ENCODE data around the gene SLC26A2. TPM values are rescaled to one million over a fixed set of nuclear protein-coding genes. Genes with fewer than 3 reads are reported as not detected.

Gene SLC26A2
- total RNA-seq, 6 experiments from 2014 or later: 1.3 to 2.4 (median 2.0) TPM

DNA sequence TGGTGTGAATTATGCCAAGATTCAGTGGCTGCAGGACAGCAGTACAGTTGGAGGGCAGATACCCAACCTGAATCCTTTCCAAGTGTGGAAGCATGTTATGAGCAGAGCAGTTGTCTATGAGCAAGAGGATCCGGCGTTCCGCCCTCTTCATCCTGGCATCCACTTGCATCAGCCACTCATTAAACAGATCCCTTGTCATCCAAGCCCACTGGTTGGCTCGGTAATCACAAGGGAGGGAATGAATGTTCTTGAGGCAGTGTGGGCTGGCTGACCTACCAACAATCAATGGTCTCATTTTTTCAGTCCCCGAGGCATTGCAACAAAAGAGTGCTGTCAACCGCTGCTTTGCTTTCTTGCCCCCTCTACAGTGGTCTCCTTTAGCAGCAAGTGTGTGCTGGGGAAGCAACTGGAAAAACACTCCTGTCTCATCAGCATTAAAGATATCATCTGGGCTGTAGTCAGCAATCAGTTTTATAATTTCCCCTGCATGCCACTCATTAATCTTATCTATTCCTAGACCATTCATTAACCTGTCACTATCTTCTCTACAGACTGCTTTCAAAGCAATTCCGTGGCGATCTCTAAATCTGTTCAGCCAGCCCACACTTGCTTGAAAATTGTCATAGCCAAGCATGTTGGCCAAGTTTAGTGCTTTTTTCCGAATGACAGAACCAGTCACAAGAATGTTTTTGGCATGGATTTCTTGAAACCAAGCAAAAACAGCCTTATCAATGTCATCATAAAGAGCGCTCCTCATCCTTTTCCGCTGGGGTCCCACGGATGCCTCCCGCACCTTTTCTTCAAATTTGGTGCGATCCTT lies 35.0 kb downstream of the SLC26A2 start:
- ATAC-seq (no peak), DNase-seq (no peak)
- intact Hi-C loops (cut with DNase I): loop anchor here (10.0 kb wide), 2 partner anchors 161 to 361 kb away; no protein-coding TSS in a partner anchor
- Histone ChIP-seq H3K4me3 (no peak overlapping the region), H3K4me1 (peaks cover 0 to 8% (median 0%) of the 10 kb centered on the region in 4 donors), H3K36me3 (peaks cover 0 to 6% (median 0%) of the 10 kb centered on the region in 4 donors), H3K27ac (no peak overlapping the region), H3K9me3 (no peaks in the 10 kb centered on the region), H3K27me3 (no peaks in the 10 kb centered on the region)
- TF ChIP-seq, protein P1, sequence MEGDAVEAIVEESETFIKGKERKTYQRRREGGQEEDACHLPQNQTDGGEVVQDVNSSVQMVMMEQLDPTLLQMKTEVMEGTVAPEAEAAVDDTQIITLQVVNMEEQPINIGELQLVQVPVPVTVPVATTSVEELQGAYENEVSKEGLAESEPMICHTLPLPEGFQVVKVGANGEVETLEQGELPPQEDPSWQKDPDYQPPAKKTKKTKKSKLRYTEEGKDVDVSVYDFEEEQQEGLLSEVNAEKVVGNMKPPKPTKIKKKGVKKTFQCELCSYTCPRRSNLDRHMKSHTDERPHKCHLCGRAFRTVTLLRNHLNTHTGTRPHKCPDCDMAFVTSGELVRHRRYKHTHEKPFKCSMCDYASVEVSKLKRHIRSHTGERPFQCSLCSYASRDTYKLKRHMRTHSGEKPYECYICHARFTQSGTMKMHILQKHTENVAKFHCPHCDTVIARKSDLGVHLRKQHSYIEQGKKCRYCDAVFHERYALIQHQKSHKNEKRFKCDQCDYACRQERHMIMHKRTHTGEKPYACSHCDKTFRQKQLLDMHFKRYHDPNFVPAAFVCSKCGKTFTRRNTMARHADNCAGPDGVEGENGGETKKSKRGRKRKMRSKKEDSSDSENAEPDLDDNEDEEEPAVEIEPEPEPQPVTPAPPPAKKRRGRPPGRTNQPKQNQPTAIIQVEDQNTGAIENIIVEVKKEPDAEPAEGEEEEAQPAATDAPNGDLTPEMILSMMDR (IDR thresholded peaks at IDR 0.05): no peak
- no peak for TF ChIP-seq POLR2A (IDR thresholded peaks at IDR 0.05)
- 91% methylated on average over 10 of the region's 14 CpGs for WGBS (ENCODE audit: insufficient coverage, low coverage, low lambda C conversion rate, missing lambda C conversion rate)

DNA sequence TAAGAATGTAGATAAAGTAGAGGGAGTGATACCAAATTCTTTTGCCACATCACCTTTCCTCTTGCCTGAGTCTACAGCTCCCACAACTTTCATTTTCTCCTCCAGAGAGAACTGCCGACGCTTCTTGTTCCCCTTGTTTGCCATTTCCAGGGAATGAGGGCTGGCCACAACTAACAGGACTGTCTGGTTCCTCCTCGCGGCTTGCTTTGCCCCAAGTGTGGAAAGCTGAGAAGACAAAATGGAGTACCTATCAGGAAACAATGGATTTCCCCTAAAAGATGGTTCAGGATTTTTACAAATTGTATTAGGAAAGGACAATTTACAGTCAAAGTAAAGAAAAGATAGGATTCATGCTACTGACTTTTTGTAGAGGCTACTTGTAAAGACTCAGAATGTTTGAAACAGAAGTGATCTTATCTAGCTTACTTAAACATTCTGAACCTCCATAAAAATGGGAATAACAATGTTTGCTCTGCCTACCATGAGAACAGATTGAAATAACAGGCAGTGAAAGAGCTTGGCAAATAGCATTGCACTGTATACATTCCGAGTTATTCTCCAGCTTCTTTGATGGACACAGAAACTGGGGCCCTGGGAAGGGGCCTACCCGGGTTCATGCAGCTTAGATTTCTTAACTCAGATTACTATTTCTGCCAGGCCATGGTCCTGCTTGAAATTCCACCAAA lies 35.8 kb downstream of the SLC26A2 start:
- H3K4me1 ChIP-seq: peaks cover 0 to 9% (median under 1%) of the 10 kb centered on the region in 4 donors
- no peaks in the 10 kb centered on the region for H3K27me3 ChIP-seq
- intact Hi-C loops (cut with DNase I): loop anchor here (10.0 kb wide), 2 partner anchors 162 to 362 kb away; no protein-coding TSS in a partner anchor
- no peak for ATAC-seq
- H3K9me3 ChIP-seq: no peaks in the 10 kb centered on the region
- H3K27ac ChIP-seq: no peak overlapping the region
- peaks cover 0 to 6% (median 0%) of the 10 kb centered on the region in 4 donors for H3K36me3 ChIP-seq
- DNase-seq: no peak
- WGBS (ENCODE audit: insufficient coverage, low coverage, low lambda C conversion rate, missing lambda C conversion rate): 88% methylated on average over 6 of the region's 6 CpGs
- no peak overlapping the region for H3K4me3 ChIP-seq
- TF ChIP-seq, protein P1 (IDR thresholded peaks at IDR 0.05): no peak
- no peak for TF ChIP-seq POLR2A (IDR thresholded peaks at IDR 0.05)

DNA sequence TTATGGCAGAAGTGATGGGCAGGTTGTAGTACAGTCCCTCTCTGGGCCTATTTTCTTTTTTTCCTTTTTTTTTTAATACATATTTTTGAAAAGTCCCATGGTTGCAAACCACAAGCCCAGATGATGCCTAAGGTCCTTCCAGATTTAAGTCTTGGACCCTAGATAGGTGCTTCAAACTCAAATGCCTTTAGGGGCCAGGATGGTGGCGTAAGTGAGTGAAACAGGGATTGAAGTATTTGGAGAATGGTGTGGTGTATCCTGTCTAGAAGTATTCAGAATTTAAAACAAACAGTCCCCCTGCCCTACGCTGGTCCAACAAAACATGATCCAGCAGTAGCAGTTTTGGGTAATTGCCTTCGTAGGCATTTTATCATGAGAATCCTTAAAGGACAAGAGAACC lies 37.7 kb downstream of the SLC26A2 start:
- H3K27me3 ChIP-seq: no peaks in the 10 kb centered on the region
- no peak overlapping the region for H3K27ac ChIP-seq
- DNase-seq: no peak
- no peak for ATAC-seq
- no peak for TF ChIP-seq POLR2A (IDR thresholded peaks at IDR 0.05)
- TF ChIP-seq, protein P1 (IDR thresholded peaks at IDR 0.05): no peak
- peaks cover 0 to 6% (median 0%) of the 10 kb centered on the region in 4 donors for H3K36me3 ChIP-seq
- WGBS (ENCODE audit: insufficient coverage, low coverage, low lambda C conversion rate, missing lambda C conversion rate): 95% methylated on average over 3 of the region's 3 CpGs
- H3K9me3 ChIP-seq: no peaks in the 10 kb centered on the region
- intact Hi-C loops (cut with DNase I): loop anchor here (10.0 kb wide), 2 partner anchors 163 to 363 kb away; no protein-coding TSS in a partner anchor
- peaks cover 0 to 18% (median 6%) of the 10 kb centered on the region in 4 donors for H3K4me1 ChIP-seq
- no peak overlapping the region for H3K4me3 ChIP-seq

DNA sequence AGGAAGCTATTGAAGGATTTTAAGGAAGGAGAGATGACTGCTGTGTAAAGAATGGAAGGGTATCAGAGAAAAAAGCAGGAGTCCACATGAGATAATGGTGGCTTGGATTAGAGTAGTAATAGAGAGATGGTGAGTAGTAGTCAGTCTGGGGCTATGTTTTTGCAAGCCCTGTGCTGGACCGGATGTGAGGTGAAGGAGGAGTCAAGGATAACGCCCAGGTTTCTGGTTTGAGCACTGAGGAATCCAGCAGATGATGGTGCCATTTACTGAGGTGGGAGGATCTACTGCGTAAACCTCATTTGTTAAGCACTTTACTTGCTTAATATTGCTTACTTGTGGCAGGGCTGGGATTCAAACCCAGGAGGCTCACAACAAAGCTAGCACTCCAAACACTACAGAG lies 38.8 kb downstream of the SLC26A2 start:
- intact Hi-C loops (cut with DNase I): loop anchor here (10.0 kb wide), 2 partner anchors 165 to 365 kb away; no protein-coding TSS in a partner anchor
- ATAC-seq (no peak), DNase-seq (no peak)
- Histone ChIP-seq H3K36me3 (peaks cover 0 to 6% (median 0%) of the 10 kb centered on the region in 4 donors), H3K9me3 (no peaks in the 10 kb centered on the region), H3K4me1 (peaks cover 0 to 18% (median 6%) of the 10 kb centered on the region in 4 donors), H3K27ac (no peak overlapping the region), H3K27me3 (no peaks in the 10 kb centered on the region), H3K4me3 (no peak overlapping the region)
- TF ChIP-seq, protein P1 (IDR thresholded peaks at IDR 0.05): no peak
- no peak for TF ChIP-seq POLR2A (IDR thresholded peaks at IDR 0.05)
- WGBS (ENCODE audit: insufficient coverage, low coverage, low lambda C conversion rate, missing lambda C conversion rate): 80% methylated on average over 2 of the region's 3 CpGs
